ENCODE data around the gene PKDCC. TPM values are rescaled to one million over a fixed set of nuclear protein-coding genes. Genes with fewer than 3 reads are reported as not detected.
A peak's percentile ranks its signal among the peaks of the same experiment; 100 is the strongest.

Gene PKDCC
- total RNA-seq, 2 donors from 2014 or later: 11.1 to 61.4 TPM

DNA sequence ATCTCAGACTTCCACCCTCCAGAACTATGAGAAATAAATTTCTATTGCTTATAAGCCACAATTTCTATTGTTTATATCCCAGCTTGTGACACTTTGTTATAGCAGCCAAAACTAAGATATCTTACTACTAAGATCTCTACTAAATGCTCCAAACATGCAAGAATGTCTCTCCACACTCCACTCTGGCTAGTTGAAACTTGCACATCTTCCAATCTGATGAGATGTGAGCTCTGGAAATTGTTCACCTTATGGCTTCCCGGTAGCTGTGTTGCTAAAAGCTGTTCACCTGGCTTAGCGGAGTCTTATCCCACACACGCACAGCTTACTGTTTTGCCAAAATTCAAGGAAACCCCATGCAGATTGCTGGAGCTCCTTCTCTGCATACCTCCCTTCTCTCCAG is 43.9 kb downstream of the PKDCC start:
- 44% methylated on average over 3 of the region's 3 CpGs for WGBS
- no peaks in the 10 kb centered on the region for H3K27me3 ChIP-seq (replicated peaks; ENCODE audit: insufficient read depth)
- H3K4me1 ChIP-seq (replicated peaks): no peaks in the 10 kb centered on the region
- intact Hi-C loops (cut with DNase I): loop anchor here (10.0 kb wide), 1 partner anchor 273 kb away; the partner anchor contains the start of gene COX7A2L
- TF ChIP-seq POLR2A (IDR thresholded peaks at IDR 0.05) (no peak), POLR2AphosphoS5 (IDR thresholded peaks at IDR 0.05) (no peak), CTCF (IDR thresholded peaks at IDR 0.05) (no peak)
- no peak for DNase-seq (ENCODE audit: low spot score)
- no peak overlapping the region for H3K27ac ChIP-seq
- no peaks in the 10 kb centered on the region for H3K36me3 ChIP-seq
- H3K9me3 ChIP-seq: no peaks in the 10 kb centered on the region
- H3K4me3 ChIP-seq: no peak overlapping the region

DNA sequence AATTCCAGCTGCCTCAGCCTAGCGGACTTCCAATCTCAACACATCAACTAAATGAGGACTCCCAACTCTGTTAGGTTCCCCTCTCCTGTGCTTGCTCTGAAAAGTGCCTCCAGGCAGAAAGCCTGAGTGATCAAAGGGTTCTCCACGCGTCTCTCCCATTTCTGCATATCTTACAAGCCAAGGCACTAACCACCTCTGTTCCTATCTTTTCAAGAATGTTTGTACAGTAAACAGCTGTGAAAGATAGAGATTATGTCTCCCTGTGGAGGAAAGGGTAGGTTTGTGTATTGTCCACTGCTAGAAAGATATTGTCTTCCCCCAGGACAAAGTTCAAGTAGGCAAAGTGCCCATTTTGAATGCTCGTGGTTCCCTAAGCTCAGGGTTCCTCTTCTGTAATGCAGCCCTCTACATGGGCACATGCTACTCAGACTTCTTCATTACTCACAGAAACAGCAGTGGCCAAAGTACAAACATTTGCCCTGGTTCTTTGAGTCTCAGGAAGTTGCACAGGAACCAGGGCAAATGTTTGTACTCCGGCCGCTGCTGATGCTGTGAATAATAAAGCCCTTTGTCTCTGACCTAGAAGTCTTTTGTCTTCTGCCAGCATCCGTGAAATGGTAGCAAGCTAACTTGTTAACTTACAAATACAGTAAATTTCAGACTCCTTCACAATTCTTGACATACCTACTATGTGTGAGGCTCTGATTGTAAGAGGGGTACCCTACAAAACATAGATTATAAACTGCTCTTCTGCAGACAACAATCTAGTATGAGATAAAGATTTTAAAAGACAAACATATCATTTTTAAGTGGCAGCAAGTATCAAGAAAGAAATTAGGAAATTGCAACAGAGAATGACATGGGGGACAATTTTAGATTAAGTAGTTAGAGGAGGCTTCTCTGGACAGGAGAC is 44.5 kb downstream of the PKDCC start:
- WGBS: 31% methylated on average over 7 of the region's 7 CpGs
- no peak overlapping the region for H3K4me3 ChIP-seq
- no peak for TF ChIP-seq CTCF (IDR thresholded peaks at IDR 0.05)
- no peak for TF ChIP-seq POLR2A (IDR thresholded peaks at IDR 0.05)
- TF ChIP-seq POLR2AphosphoS5 (IDR thresholded peaks at IDR 0.05): no peak
- no peak for DNase-seq (ENCODE audit: low spot score)
- no peaks in the 10 kb centered on the region for H3K27me3 ChIP-seq (replicated peaks; ENCODE audit: insufficient read depth)
- intact Hi-C loops (cut with DNase I): loop anchor here (10.0 kb wide), 1 partner anchor 272 kb away; the partner anchor contains the start of gene COX7A2L
- H3K9me3 ChIP-seq: no peaks in the 10 kb centered on the region
- H3K36me3 ChIP-seq: no peaks in the 10 kb centered on the region
- H3K4me1 ChIP-seq (replicated peaks): no peaks in the 10 kb centered on the region
- H3K27ac ChIP-seq: no peak overlapping the region

GRCh38 chr2:42094114-42094513 is 46.3 kb downstream of the PKDCC start:
- H3K27me3 ChIP-seq (replicated peaks; ENCODE audit: insufficient read depth): no peaks in the 10 kb centered on the region
- DNase-seq (ENCODE audit: low spot score): no peak
- intact Hi-C loops (cut with DNase I): loop anchor here (2.0 to 10.0 kb wide), 2 partner anchors 235 to 271 kb away; partner anchors contain the start of gene COX7A2L
- no peak overlapping the region for H3K27ac ChIP-seq
- H3K4me3 ChIP-seq: no peak overlapping the region
- H3K36me3 ChIP-seq: no peaks in the 10 kb centered on the region
- TF ChIP-seq POLR2AphosphoS5 (IDR thresholded peaks at IDR 0.05): no peak
- TF ChIP-seq CTCF (IDR thresholded peaks at IDR 0.05): no peak
- no peak for TF ChIP-seq POLR2A (IDR thresholded peaks at IDR 0.05)
- H3K9me3 ChIP-seq: no peaks in the 10 kb centered on the region
- H3K4me1 ChIP-seq (replicated peaks): no peaks in the 10 kb centered on the region

- Histone ChIP-seq H3K36me3 (no peaks in the 10 kb centered on the region), H3K9me3 (no peaks in the 10 kb centered on the region), H3K27me3 (replicated peaks; ENCODE audit: insufficient read depth) (no peaks in the 10 kb centered on the region), H3K4me3 (no peak overlapping the region), H3K27ac (no peak overlapping the region), H3K4me1 (replicated peaks) (no peaks in the 10 kb centered on the region)
- intact Hi-C loops (cut with DNase I): loop anchor here (2.0 to 10.0 kb wide), 3 partner anchors 141 to 269 kb away; partner anchors contain the start of gene COX7A2L
- peak; percentile 83 for DNase-seq (ENCODE audit: low spot score)
- TF ChIP-seq CTCF (IDR thresholded peaks at IDR 0.05) (peak; percentile 75 to 98 (median 94)), POLR2A (IDR thresholded peaks at IDR 0.05) (no peak), POLR2AphosphoS5 (IDR thresholded peaks at IDR 0.05) (peak; percentile 85)
- 45% methylated on average over 2 of the region's 2 CpGs for WGBS
Measured at GRCh38 chr2:42095923-42096408, 48.1 kb downstream of the PKDCC start.
